Adrenal gland (tissue), 12 donors: ENCODE data around the gene HLCS. TPM values are rescaled to one million over a fixed set of nuclear protein-coding genes. Genes with fewer than 3 reads are reported as not detected.

Experiments used
- DNase-seq, 7 donors: peaks; one replicate each; pipeline ENCODE4 v3.0.0-alpha.2; 2019 to 2020
- H3K27ac ChIP-seq, 5 donors: fragments of 200-600 bp; sonication (generic) in 4 of 5; 1 replicate in 3 of 5; 2 replicates in 2 of 5; pipeline versions ENCODE4 v1.5.1 to v1.8.0; 2016 to 2020; ENCODE audit warnings: mild to moderate bottlenecking in 1 of 5
- H3K27me3 ChIP-seq: fragments of 200-600 bp; 2 replicates; pipeline ENCODE4 v1.8.0; 2021
- H3K36me3 ChIP-seq, 2 donors: fragments of 200-600 bp; replicated peaks in 1 of 2; 1 replicate in 1 of 2; 2 replicates in 1 of 2; pipeline versions ENCODE4 v1.5.1 to v1.8.0; 2018 to 2022
- H3K4me1 ChIP-seq, 2 donors: fragments of 200-600 bp; replicated peaks in 1 of 2; 1 replicate in 1 of 2; 2 replicates in 1 of 2; pipeline versions ENCODE4 v1.5.1 to v1.8.0; 2018 to 2021
- H3K4me3 ChIP-seq, 4 donors: fragments of 200-600 bp; sonication (generic) in 3 of 4; one replicate each; pipeline ENCODE4 v1.5.1; 2016 to 2018
- H3K9me3 ChIP-seq, 3 donors: fragments of 200-600 bp; sonication (generic) in 1 of 3; replicated peaks in 1 of 3; 1 replicate in 2 of 3; 2 replicates in 1 of 3; pipeline versions ENCODE4 v1.5.1 to v1.8.0; 2016 to 2021
- POLR2A ChIP-seq, 2 donors: fragments of 450-650 bp; IDR thresholded peaks; one replicate each; pipeline ENCODE4 v1.6.1; 2017; ENCODE audit warnings: antibody characterized with exemption in 2 of 2, mild to moderate bottlenecking in 2 of 2, moderate library complexity in 1 of 2
- WGBS, 4 donors: extraction: QIAGEN DNeasy Blood & Tissue Kit in 2 of 4; methylation state at CpG; one replicate each; pipeline versions ENCODE4 v1.1.5 to v1.1.7; 2013 to 2017; 5-methylcytosine and 5-hydroxymethylcytosine counted together
- intact Hi-C, 2 donors: fragments of 100-400 bp; cut with DNase I; formaldehyde crosslinking; loops; one replicate each; pipeline versions ENCODE4 v1.14.1 to v1.15.0; 2022 to 2023
- polyA plus RNA-seq, 3 donors: library from polyadenylated mRNA; stranded (reverse); fragments of 200-250 nt in 2 of 3; fragments of 350-450 nt in 1 of 3; fragmentation: Illumina TruSeq in 1 of 3; extraction: RNeasy Lipid Tissue Mini Kit (QIAGEN cat#74804) in 1 of 3; gene quantifications; one replicate each; pipeline ENCODE4 v1.2.3, GENCODE V29; 2013 to 2014
- total RNA-seq, 9 donors: library from RNA; depleted of rRNA in 4 of 9; stranded (reverse); fragments of >200 nt in 4 of 9; fragments of 120-200 nt in 1 of 9; fragmentation: NEBNext Ultra II Directional in 1 of 9; extraction: Animal tissue kit (Norgen Biotek cat#: 25700) in 1 of 9; gene quantifications; one replicate each; pipeline versions ENCODE4 v1.1.0 to v1.2.4, GENCODE V29; 2013 to 2023
- TF ChIP-seq, protein P1 (sequence below), 6 experiments: fragments of 450-650 bp in 4 of 6; fragments of 200-600 bp in 2 of 6; sonication (generic) in 1 of 6; IDR thresholded peaks; 1 replicate in 5 of 6; 2 replicates in 1 of 6; pipeline versions ENCODE4 v1.5.1 to v1.8.0; 2016 to 2021; ENCODE audit warnings: antibody characterized with exemption in 6 of 6, mild to moderate bottlenecking in 2 of 6, moderate library complexity in 1 of 6
- donor health status: healthy with polysubstance abuse.
- donor health status: Bipolar disorder and iron deficiency.
- donor health status: DM: yes; HTN: yes; CAD: no.
- donor health status: DM: no; HTN: no; CAD: no.
- donor health status: DM: no; HTN: no; CAD: no.
- donor health status: DM: yes; HTN: yes; CAD: no.

The HLCS gene
- total and polyA plus RNA-seq, 12 donors, result 4.4 to 34.4 (median 19.8) TPM

DNA sequence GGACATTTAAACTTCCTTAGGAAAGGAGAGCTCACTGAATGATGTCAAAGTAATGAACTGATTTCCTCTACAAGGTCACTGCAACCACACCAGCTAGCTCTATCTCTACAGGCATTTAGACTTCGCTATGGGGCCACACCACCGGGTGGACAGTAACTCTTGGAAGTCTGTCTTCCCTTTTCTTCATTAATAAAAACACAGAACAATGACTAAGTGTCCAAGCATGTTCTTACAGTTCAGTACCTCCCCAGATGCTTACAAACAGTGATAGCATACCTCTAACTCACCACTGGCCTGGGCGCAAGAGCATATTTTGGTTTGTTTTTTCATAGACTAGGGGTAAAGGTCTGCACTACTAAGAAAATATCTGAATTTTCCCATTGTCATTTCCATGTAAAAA lies 212.9 kb downstream of the HLCS start:
- no peaks in the 10 kb centered on the region for H3K36me3 ChIP-seq
- H3K4me1 ChIP-seq, result no peaks in the 10 kb centered on the region
- no peak overlapping the region for H3K4me3 ChIP-seq
- TF ChIP-seq POLR2A (IDR thresholded peaks at IDR 0.05), result no peak
- TF ChIP-seq, protein P1, sequence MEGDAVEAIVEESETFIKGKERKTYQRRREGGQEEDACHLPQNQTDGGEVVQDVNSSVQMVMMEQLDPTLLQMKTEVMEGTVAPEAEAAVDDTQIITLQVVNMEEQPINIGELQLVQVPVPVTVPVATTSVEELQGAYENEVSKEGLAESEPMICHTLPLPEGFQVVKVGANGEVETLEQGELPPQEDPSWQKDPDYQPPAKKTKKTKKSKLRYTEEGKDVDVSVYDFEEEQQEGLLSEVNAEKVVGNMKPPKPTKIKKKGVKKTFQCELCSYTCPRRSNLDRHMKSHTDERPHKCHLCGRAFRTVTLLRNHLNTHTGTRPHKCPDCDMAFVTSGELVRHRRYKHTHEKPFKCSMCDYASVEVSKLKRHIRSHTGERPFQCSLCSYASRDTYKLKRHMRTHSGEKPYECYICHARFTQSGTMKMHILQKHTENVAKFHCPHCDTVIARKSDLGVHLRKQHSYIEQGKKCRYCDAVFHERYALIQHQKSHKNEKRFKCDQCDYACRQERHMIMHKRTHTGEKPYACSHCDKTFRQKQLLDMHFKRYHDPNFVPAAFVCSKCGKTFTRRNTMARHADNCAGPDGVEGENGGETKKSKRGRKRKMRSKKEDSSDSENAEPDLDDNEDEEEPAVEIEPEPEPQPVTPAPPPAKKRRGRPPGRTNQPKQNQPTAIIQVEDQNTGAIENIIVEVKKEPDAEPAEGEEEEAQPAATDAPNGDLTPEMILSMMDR (IDR thresholded peaks at IDR 0.05), result no peak
- intact Hi-C loops, result no loop called here
- H3K27ac ChIP-seq, result no peak overlapping the region
- DNase-seq, result no peak
- no peaks in the 10 kb centered on the region for H3K9me3 ChIP-seq
- WGBS, 4 donors, result 72 to 87% (median 81%) methylated on average over 3 of the region's 3 CpGs
- no peaks in the 10 kb centered on the region for H3K27me3 ChIP-seq

DNA sequence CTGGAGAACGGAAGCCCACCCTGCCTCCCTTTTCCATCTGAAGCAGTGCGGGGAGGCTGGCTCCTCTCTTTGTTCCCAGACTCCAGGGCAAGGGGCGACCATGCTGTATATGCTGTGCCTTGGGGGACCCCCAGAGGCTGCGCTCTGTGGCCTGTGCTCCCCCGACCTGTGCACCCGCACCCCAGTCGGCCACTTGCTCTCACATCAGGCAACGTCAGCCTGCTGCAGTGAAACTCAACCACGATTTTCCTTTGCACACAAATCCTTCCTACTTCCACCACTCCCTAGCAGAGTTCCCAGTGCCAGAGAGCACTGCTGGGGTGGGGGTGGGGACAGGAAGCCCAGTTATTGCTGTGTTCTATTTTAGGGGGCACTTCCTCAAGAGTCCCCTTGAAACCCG lies 215.1 kb downstream of the HLCS start:
- DNase-seq, result no peak
- Histone ChIP-seq H3K27me3 (peaks cover 5% of the 10 kb centered on the region), H3K27ac (no peak overlapping the region), H3K4me1 (peaks cover 0 to 3% of the 10 kb centered on the region in 2 donors), H3K9me3 (no peaks in the 10 kb centered on the region), H3K36me3 (no peaks in the 10 kb centered on the region), H3K4me3 (no peak overlapping the region)
- 74 to 82% (median 79%) methylated on average over 10 of the region's 10 CpGs for WGBS, 4 donors
- TF ChIP-seq, protein P1 (IDR thresholded peaks at IDR 0.05), result no peak
- no peak for TF ChIP-seq POLR2A (IDR thresholded peaks at IDR 0.05)
- intact Hi-C loops, result no loop called here

- H3K27ac ChIP-seq, result no peak overlapping the region
- H3K27me3 ChIP-seq, result peaks cover 5% of the 10 kb centered on the region
- intact Hi-C loops, result no loop called here
- WGBS, 4 donors, result 93 to 98% (median 97%) methylated on average over 2 of the region's 2 CpGs
- H3K4me3 ChIP-seq, result no peak overlapping the region
- no peaks in the 10 kb centered on the region for H3K36me3 ChIP-seq
- peaks cover 0 to 3% of the 10 kb centered on the region in 2 donors for H3K4me1 ChIP-seq
- H3K9me3 ChIP-seq, result no peaks in the 10 kb centered on the region
- DNase-seq, result no peak
- TF ChIP-seq, protein P1 (IDR thresholded peaks at IDR 0.05), result no peak
- TF ChIP-seq POLR2A (IDR thresholded peaks at IDR 0.05), result no peak
Measured at GRCh38 chr21:36750576-36750959, 215.9 kb downstream of the HLCS start.

- H3K27ac ChIP-seq, result no peak overlapping the region
- intact Hi-C loops, result loop anchor here (5.0 to 10.0 kb wide), 2 partner anchors 107 to 175 kb away; no protein-coding TSS in a partner anchor
- peaks cover 5% of the 10 kb centered on the region for H3K27me3 ChIP-seq
- WGBS, 4 donors, result 87 to 92% (median 89%) methylated on average over 14 of the region's 14 CpGs
- no peaks in the 10 kb centered on the region for H3K9me3 ChIP-seq
- peaks cover 0 to 3% of the 10 kb centered on the region in 2 donors for H3K4me1 ChIP-seq
- DNase-seq, result no peak
- H3K4me3 ChIP-seq, result no peak overlapping the region
- TF ChIP-seq POLR2A (IDR thresholded peaks at IDR 0.05), result no peak
- TF ChIP-seq, protein P1 (IDR thresholded peaks at IDR 0.05), result no peak
- no peaks in the 10 kb centered on the region for H3K36me3 ChIP-seq
Measured at GRCh38 chr21:36749935-36750575, 216.4 kb downstream of the HLCS start.
